ENCODE results near the gene TGM3. TPM values are rescaled to one million over a fixed set of nuclear protein-coding genes. Genes with fewer than 3 reads are reported as not detected.

The TGM3 gene
- polyA plus RNA-seq, 3 donors: not detected

GRCh38 chr20:2385026-2385425, 89.2 kb downstream of the TGM3 start:
- no peaks in the 10 kb centered on the region for H3K36me3 ChIP-seq (replicated peaks in 1 of 2; ENCODE audit: control insufficient read depth in 1 of 2, insufficient read depth in 2 of 2, low read length in 2 of 2)
- no peak overlapping the region for H3K27ac Mint-ChIP-seq

GRCh38 chr20:2385496-2385895, 89.7 kb downstream of the TGM3 start:
- H3K36me3 Mint-ChIP-seq: no peaks in the 10 kb centered on the region
- Histone ChIP-seq H3K27me3 (ENCODE audit: control insufficient read depth in 2 of 2, insufficient read depth in 2 of 2, low read length in 2 of 2) (peaks cover 0 to 15% of the 10 kb centered on the region in 2 donors), H2AFZ (ENCODE audit: insufficient read depth, low read depth, low read length, poor library complexity, severe bottlenecking) (no peak overlapping the region), H3K4me3 (replicated peaks in 1 of 3; ENCODE audit: low read depth in 2 of 3, low read length in 3 of 3) (no peak overlapping the region), H4K20me1 (ENCODE audit: insufficient read depth, low read length) (no peaks in the 10 kb centered on the region), H3K9ac (ENCODE audit: insufficient read depth, low read length, poor library complexity, severe bottlenecking) (no peak overlapping the region), H3K4me1 (ENCODE audit: control insufficient read depth in 1 of 2, insufficient read depth in 2 of 2, low read length in 2 of 2) (peaks cover 0 to under 1% of the 10 kb centered on the region in 2 donors), H3K79me2 (ENCODE audit: insufficient read depth, low read length) (no peaks in the 10 kb centered on the region), H3K9me3 (replicated peaks in 1 of 2; ENCODE audit: control insufficient read depth in 1 of 2, insufficient read depth in 1 of 2, low read length in 2 of 2) (peaks cover 23 to 28% of the 10 kb centered on the region in 2 donors), H3K4me2 (replicated peaks; ENCODE audit: extremely low read depth, low read length, poor library complexity, severe bottlenecking) (no peak overlapping the region), H3K36me3 (replicated peaks in 1 of 2; ENCODE audit: control insufficient read depth in 1 of 2, insufficient read depth in 2 of 2, low read length in 2 of 2) (no peaks in the 10 kb centered on the region), H3K27ac (ENCODE audit: low read depth in 1 of 2, low read length in 2 of 2) (no peak overlapping the region)
- no CpG with 5 or more reads among the region's 6 CpGs for WGBS (ENCODE audit: insufficient coverage)
- TF ChIP-seq CTCF (IDR thresholded peaks at IDR 0.05): no peak
- H3K27me3 Mint-ChIP-seq (ENCODE audit: low read depth in 3 of 3): peaks cover 17 to 43% (median 40%) of the 10 kb centered on the region in 3 donors
- DNase-seq: no peak
- H3K9me3 Mint-ChIP-seq: peaks cover 3 to 31% (median 24%) of the 10 kb centered on the region in 7 donors
- no peak overlapping the region for H3K4me3 Mint-ChIP-seq
- no peak overlapping the region for H3K27ac Mint-ChIP-seq
- intact Hi-C loops (cut with micrococcal nuclease): no loop called here
- H3K4me1 Mint-ChIP-seq: peaks cover 4% of the 10 kb centered on the region

More at GRCh38 chr20:2385026-2385425, 89.2 kb downstream of the TGM3 start:
- H3K27ac ChIP-seq (ENCODE audit: low read depth in 1 of 2, low read length in 2 of 2): no peak overlapping the region
- peaks cover 0 to 20% of the 10 kb centered on the region in 2 donors for H3K27me3 ChIP-seq (ENCODE audit: control insufficient read depth in 2 of 2, insufficient read depth in 2 of 2, low read length in 2 of 2)
- Mint-ChIP-seq H3K27me3 (ENCODE audit: low read depth in 3 of 3) (peaks cover 20 to 46% (median 44%) of the 10 kb centered on the region in 3 donors), H3K9me3 (peaks cover 3 to 31% (median 24%) of the 10 kb centered on the region in 7 donors), H3K4me3 (no peak overlapping the region), H3K36me3 (no peaks in the 10 kb centered on the region), H3K4me1 (peaks cover 4% of the 10 kb centered on the region)
- TF ChIP-seq CTCF (IDR thresholded peaks at IDR 0.05): no peak
- H3K79me2 ChIP-seq (ENCODE audit: insufficient read depth, low read length): no peaks in the 10 kb centered on the region
- no peak overlapping the region for H3K9ac ChIP-seq (ENCODE audit: insufficient read depth, low read length, poor library complexity, severe bottlenecking)
- H3K9me3 ChIP-seq (replicated peaks in 1 of 2; ENCODE audit: control insufficient read depth in 1 of 2, insufficient read depth in 1 of 2, low read length in 2 of 2): peaks cover 23 to 28% of the 10 kb centered on the region in 2 donors
- DNase-seq: no peak
- no peak overlapping the region for H3K4me3 ChIP-seq (replicated peaks in 1 of 3; ENCODE audit: low read depth in 2 of 3, low read length in 3 of 3)
- intact Hi-C loops (cut with micrococcal nuclease): no loop called here
- H4K20me1 ChIP-seq (ENCODE audit: insufficient read depth, low read length): no peaks in the 10 kb centered on the region
- H3K4me1 ChIP-seq (ENCODE audit: control insufficient read depth in 1 of 2, insufficient read depth in 2 of 2, low read length in 2 of 2): no peaks in the 10 kb centered on the region
- H2AFZ ChIP-seq (ENCODE audit: insufficient read depth, low read depth, low read length, poor library complexity, severe bottlenecking): no peak overlapping the region
- no CpG with 5 or more reads among the region's 5 CpGs for WGBS (ENCODE audit: insufficient coverage)
- H3K4me2 ChIP-seq (replicated peaks; ENCODE audit: extremely low read depth, low read length, poor library complexity, severe bottlenecking): no peak overlapping the region

All from CD14-positive monocyte (primary cell).